ENCODE data around the gene STRN3.

GRCh38 chr14:31013841-31014240 lies 12.3 kb downstream of the STRN3 start:
- no peak for TF ChIP-seq POLR2A (IDR thresholded peaks at IDR 0.05; ENCODE audit: low read depth, low read length)
- no peak for TF ChIP-seq POLR2AphosphoS5 (IDR thresholded peaks at IDR 0.05; ENCODE audit: low read depth, low read length)
